HG03095 (cell line): ENCODE measurements around the gene DYRK4.

Source experiments
- ATAC-seq: cut with Tn5 transposase; IDR thresholded peaks from one replicate; pipeline ENCODE4 v1.9.1; 2021; ENCODE audit warnings: moderate library complexity; ENCODE audit not compliant: unreplicated experiment

Gene DYRK4

GRCh38 chr12:4563336-4563735, 1.3 kb downstream of the DYRK4 start:
- ATAC-seq, result no peak

GRCh38 chr12:4564818-4565217, 2.8 kb downstream of the DYRK4 start:
- no peak for ATAC-seq

- ATAC-seq, result no peak
Measured at GRCh38 chr12:4566474-4566873, 4.5 kb downstream of the DYRK4 start.

GRCh38 chr12:4567073-4567881, 5.3 kb downstream of the DYRK4 start:
- peak; percentile 56 for ATAC-seq

GRCh38 chr12:4569261-4569660, 7.3 kb downstream of the DYRK4 start:
- no peak for ATAC-seq

- ATAC-seq, result no peak
Measured at GRCh38 chr12:4572680-4573079, 10.7 kb downstream of the DYRK4 start.

- ATAC-seq, result no peak
Measured at GRCh38 chr12:4579305-4580102, 17.5 kb downstream of the DYRK4 start.

GRCh38 chr12:4580281-4580688, 18.3 kb downstream of the DYRK4 start:
- ATAC-seq, result no peak

GRCh38 chr12:4584281-4584680, 22.3 kb downstream of the DYRK4 start:
- no peak for ATAC-seq

- ATAC-seq, result no peak
Measured at GRCh38 chr12:4584896-4585295, 22.9 kb downstream of the DYRK4 start.

- no peak for ATAC-seq
Measured at GRCh38 chr12:4586500-4586899, 24.5 kb downstream of the DYRK4 start.

GRCh38 chr12:4587108-4587507, 25.1 kb downstream of the DYRK4 start:
- ATAC-seq, result no peak

GRCh38 chr12:4588916-4589315, 26.9 kb downstream of the DYRK4 start:
- no peak for ATAC-seq

- no peak for ATAC-seq
Measured at GRCh38 chr12:4589941-4590340, 27.9 kb downstream of the DYRK4 start.

- ATAC-seq, result no peak
Measured at GRCh38 chr12:4591180-4591687, 29.2 kb downstream of the DYRK4 start.

- no peak for ATAC-seq
Measured at GRCh38 chr12:4595881-4596280, 33.9 kb downstream of the DYRK4 start.

GRCh38 chr12:4603421-4603820, 41.4 kb downstream of the DYRK4 start:
- ATAC-seq, result no peak

- ATAC-seq, result no peak
Measured at GRCh38 chr12:4603946-4604345, 41.9 kb downstream of the DYRK4 start.

- peak; percentile 93 for ATAC-seq
Measured at GRCh38 chr12:4604684-4605193, 42.7 kb downstream of the DYRK4 start.

- ATAC-seq, result no peak
Measured at GRCh38 chr12:4607056-4607455, 45.0 kb downstream of the DYRK4 start.

GRCh38 chr12:4609071-4609470, 47.1 kb downstream of the DYRK4 start:
- ATAC-seq, result no peak

GRCh38 chr12:4610481-4610880, 48.5 kb downstream of the DYRK4 start:
- no peak for ATAC-seq
